Ramos (cell line): ENCODE measurements around the gene SIT1.
"Not testable (repeated sequence)": the region's sequence is repeated elsewhere in the genome, so short reads cannot be mapped to it uniquely, and the experiment has no call there.

Source experiments
- in situ Hi-C: fragments of 300-500 bp; cut with MboI; formaldehyde crosslinking; loops from one replicate; pipeline ENCODE4 v1.14.3; 2022; ENCODE audit warnings: low sequenced_read_pairs; ENCODE audit not compliant: unreplicated experiment

The SIT1 gene

GRCh38 chr9:35640431-35640830 lies 10.3 kb downstream of the SIT1 start:
- in situ Hi-C loops: not testable (repeated sequence)

GRCh38 chr9:35639631-35640030 lies 11.1 kb downstream of the SIT1 start:
- in situ Hi-C loops: no loop called here

- in situ Hi-C loops: not testable (repeated sequence)
Measured at GRCh38 chr9:35639225-35639624, 11.5 kb downstream of the SIT1 start.

DNA sequence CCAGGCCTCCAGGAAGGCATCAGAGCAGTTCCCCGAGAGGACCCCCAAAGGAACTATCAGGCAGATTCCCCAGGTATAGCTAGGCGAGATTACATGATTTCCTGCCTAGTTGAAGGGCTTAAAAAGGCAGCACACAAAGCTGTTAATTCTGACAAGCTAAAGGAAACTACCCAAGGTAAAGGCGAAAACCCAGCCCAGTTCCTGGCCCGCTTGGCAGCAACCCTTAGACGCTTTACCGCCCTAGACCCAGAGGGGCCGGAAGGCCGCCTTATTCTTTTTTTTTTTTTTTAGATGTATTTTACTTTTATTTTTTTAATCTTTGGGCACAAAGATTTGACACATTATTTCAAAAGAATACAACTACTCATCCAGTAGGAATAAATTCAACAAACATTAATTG lies 12.0 kb downstream of the SIT1 start:
- in situ Hi-C loops: not testable (repeated sequence)

DNA sequence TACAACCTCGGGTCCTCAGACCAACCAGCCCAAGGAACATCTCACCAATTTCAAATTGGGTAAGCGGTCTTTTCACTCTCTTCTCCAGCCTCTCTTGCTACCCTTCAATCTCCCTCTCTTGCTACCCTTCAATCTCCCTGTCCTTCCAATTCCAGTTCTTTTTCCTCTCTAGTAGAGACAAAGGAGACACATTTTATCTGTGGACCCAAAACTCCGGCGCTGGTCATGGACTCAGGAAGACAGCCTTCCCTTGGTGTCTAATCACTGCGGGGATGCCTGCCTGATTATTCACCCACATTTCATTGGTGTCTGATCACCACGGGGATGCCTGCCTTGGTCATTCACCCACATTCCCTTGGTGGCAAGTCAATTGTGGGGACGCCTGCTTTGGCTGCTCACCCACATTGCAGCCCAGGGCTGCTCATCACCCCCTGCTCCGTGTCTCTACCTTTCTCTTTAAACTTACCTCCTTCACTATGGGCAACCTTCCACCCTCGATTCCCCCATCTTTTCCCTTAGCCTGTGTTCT lies 13.2 kb downstream of the SIT1 start:
- in situ Hi-C loops: not testable (repeated sequence)

DNA sequence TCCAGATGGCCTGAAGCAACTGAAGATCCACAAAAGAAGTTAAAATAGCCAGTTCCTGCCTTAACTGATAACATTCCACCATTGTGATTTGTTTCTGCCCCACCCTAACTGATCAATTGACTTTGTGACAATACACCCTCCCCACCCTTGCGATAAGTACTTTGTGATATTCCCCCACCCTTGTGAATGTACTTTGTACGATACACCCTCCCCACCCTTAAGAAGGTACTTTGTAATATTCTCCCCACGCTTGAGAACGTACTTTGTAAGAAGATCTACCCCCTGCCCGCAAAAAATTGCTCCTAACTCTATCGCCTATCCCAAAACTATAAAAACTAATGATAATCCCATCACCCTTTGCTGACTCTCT lies 13.9 kb downstream of the SIT1 start:
- in situ Hi-C loops: not testable (repeated sequence)

DNA sequence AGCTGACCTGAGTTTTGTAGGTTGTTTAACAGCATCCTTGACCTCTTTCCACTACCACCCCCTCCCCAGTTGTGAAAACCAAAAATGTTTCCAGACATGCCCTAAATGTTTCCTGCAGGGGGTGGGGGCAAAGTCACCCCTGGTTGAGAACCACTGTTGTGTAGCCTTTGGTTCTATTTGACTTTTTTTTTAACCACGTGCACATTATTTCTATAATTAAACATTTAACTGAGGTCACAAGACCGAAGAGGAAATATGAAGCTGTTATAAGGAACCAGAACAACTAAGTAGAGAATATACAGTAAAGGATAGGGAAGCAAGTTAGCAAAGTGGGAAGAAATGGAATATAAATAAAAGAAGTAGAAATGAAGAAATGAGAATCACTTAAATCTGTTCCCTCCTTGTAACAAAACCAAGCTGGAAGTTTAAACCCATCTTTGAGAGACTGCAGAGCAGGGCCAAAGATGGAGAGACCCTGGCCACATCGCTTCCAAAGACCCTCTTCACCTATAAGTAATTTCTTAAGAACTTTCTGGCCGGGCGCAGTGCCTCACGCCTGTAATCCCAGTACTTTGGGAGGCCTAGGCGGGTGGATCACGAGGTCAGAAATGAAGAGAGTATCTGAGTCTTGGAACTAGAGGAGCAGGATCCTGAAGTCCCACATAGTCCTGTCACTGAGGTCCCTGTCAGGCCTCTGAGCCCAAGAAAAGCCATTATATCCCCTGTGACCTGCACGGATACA lies 14.4 kb downstream of the SIT1 start:
- in situ Hi-C loops: no loop called here

- in situ Hi-C loops: no loop called here
Measured at GRCh38 chr9:35635730-35636129, 15.0 kb downstream of the SIT1 start.

GRCh38 chr9:35629597-35629996 lies 21.1 kb downstream of the SIT1 start:
- in situ Hi-C loops: no loop called here

- in situ Hi-C loops: no loop called here
Measured at GRCh38 chr9:35628389-35628991, 22.2 kb downstream of the SIT1 start.

DNA sequence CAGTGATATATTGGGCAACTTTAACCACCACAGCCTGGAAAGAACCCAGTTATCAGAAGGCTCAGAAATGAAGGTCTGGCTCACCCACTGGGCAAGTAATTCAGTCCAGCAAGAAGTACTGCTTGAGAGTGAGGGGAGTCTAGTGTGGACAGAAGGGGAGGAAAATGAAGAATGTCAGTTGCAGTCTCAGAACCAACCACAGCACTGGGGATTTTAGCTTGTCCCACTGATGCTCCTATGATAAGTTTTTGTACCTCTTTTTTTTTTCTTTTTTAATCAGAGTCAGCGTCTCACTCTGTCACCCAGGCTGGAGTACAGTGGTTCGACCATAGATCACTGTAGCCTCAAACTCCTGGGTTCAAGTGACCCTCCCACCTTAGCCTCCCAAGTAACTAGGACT lies 23.2 kb downstream of the SIT1 start:
- in situ Hi-C loops: no loop called here

- in situ Hi-C loops: no loop called here
Measured at GRCh38 chr9:35619800-35620158, 31.0 kb downstream of the SIT1 start.

DNA sequence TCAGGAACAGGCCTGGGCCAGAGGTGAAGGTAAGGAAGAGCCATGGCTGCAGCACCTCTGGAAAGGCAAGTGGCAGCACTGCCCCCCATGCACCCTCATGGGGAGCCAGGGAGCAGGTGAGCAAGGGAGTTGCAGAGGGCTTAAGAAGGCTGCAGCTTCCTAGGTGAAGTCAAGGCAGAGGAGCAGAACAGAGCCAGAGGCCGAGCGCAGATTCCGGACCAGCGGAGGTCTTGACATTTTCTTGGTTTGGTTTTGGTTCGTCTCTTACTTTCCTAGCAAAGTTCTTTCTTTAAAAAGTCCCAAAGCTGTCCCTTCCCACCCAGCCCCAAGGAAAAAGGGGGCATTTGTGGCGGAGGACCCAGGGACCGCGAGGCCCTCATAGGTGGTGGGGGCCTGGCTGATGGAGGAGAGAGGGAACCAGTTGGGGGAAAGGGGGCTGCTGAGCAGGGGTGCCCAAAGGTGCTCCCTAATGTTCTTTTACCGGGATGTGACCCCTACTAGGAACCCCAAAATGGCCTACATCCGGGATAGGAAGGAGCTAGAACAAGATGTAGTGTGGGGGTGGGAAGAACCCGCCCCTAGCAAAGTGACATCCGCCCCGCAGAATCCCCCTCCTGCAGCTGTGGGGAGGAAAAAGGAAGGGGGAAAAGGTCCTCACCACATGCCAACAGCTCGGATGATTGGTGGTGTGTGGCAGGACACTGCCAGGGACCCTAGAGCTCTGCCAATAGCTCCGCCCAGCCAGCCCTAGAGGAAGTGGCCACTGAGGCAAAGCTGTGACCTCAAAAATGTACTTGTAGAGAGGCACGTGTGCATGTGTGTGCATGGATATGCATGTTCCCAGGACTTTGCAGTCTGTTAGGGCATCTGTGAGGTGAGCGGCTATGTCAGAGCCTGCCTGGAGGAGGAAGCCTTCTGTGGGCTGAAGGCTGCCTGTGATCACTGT lies 31.6 kb downstream of the SIT1 start:
- in situ Hi-C loops: no loop called here

GRCh38 chr9:35618325-35618727 lies 32.4 kb downstream of the SIT1 start, which contains the start of gene CD72:
TSS of gene CD72 (minus strand) at chr9:35618413. CDS start at chr9:35618303, 110 bp downstream.
- in situ Hi-C loops: no loop called here

DNA sequence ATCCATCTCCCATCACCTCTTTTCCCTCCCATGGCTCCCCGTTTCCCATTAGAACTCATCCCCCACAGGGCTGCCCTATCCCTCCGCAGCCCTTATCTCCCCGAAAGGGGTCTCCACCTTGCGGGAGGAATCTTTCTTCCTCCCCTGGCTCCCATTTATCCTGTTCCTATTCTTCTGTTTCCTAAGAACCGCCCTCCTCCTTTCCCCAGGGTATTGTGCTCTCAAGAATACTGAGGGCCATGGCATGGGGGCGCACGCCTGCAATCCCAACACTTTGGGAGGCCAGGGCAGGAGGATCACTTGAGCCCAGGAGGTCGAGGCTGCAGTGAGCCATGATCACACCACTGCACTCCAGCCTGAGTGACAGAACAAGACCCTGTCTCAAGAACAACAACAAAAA lies 33.2 kb downstream of the SIT1 start:
- in situ Hi-C loops: no loop called here

GRCh38 chr9:35616681-35617459 lies 33.9 kb downstream of the SIT1 start:
- in situ Hi-C loops: no loop called here

DNA sequence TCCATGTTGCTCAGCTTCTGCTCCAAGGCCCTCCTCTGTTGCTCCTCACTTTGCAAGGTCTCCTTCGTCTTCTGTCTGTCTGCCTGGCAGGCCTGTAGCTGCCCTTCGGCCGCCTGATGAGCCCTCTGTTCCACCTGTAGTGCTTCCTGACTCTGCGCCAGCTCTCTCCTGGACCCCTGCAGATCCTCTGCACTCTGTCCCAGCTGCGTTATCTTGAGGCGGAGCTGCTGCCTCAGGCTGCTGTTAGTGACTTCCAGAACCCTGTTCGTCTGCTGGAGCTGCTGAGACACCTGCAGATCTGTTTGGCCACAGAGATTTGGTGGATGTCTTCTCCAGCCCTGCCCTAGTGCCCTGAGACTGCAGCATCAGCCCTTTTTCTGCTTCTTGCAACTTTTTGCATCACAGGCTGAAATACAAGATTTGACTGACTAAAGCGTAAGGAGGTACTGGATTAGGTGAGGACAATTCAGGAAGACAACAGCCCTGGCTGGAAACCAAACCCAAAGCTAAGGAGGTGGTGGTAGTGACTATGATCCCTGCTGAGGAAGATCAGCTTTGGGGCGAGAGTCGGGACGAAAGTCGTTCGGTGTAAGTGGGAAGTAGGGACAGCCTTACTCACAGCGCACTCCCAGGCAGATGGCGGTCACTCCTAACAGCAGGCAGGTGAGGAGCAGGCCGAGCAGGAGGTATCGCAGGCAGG lies 34.6 kb downstream of the SIT1 start:
- in situ Hi-C loops: no loop called here

GRCh38 chr9:35612843-35613242 lies 37.9 kb downstream of the SIT1 start:
- in situ Hi-C loops: no loop called here

GRCh38 chr9:35612066-35612465 lies 38.7 kb downstream of the SIT1 start:
- in situ Hi-C loops: not testable (repeated sequence)
